ENCODE results near the gene S100PBP.

The S100PBP gene

DNA sequence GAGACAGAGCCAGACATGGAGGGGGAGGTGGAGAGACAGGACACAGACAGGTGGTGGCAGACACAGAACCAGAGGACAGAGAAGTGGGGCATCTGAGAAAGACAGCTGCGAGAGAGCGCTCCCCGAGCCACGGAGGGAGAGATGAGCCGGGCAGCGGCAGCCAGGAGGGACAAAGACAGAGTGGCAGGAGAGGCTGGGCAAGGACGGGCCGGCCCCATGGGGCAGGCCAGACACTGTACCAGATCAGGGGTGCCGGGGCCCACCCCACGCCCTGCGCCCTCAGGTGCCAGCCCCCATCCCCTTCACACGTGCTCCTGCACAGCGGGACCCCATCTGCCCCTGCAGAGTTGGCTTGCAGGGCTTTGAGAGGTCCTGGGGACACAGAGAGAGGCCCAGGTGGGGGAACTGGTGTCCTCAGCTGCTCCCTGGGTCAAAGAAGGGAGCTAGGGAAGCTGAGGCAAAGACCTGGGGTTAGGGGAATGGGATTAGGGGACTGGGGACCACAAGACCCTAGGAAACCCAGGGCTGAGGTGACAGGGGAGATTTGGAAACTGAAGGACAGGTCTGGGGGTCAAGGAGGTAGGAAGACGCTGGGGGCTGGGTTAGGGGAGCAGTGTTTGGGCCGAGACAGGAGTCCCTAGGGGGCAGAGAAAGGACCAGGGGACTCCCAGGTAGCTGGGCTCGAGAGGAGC is 52.6 kb downstream of the S100PBP start:
- H3K4me3 ChIP-seq (replicated peaks; ENCODE audit: low read depth, low read length), result no peak overlapping the region
- DNase-seq (ENCODE audit: extremely low read depth, low read depth), result no peak
- TF ChIP-seq, protein P1, sequence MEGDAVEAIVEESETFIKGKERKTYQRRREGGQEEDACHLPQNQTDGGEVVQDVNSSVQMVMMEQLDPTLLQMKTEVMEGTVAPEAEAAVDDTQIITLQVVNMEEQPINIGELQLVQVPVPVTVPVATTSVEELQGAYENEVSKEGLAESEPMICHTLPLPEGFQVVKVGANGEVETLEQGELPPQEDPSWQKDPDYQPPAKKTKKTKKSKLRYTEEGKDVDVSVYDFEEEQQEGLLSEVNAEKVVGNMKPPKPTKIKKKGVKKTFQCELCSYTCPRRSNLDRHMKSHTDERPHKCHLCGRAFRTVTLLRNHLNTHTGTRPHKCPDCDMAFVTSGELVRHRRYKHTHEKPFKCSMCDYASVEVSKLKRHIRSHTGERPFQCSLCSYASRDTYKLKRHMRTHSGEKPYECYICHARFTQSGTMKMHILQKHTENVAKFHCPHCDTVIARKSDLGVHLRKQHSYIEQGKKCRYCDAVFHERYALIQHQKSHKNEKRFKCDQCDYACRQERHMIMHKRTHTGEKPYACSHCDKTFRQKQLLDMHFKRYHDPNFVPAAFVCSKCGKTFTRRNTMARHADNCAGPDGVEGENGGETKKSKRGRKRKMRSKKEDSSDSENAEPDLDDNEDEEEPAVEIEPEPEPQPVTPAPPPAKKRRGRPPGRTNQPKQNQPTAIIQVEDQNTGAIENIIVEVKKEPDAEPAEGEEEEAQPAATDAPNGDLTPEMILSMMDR (IDR thresholded peaks at IDR 0.05; ENCODE audit: low read depth, low read length, missing control alignments), result no peak

DNA sequence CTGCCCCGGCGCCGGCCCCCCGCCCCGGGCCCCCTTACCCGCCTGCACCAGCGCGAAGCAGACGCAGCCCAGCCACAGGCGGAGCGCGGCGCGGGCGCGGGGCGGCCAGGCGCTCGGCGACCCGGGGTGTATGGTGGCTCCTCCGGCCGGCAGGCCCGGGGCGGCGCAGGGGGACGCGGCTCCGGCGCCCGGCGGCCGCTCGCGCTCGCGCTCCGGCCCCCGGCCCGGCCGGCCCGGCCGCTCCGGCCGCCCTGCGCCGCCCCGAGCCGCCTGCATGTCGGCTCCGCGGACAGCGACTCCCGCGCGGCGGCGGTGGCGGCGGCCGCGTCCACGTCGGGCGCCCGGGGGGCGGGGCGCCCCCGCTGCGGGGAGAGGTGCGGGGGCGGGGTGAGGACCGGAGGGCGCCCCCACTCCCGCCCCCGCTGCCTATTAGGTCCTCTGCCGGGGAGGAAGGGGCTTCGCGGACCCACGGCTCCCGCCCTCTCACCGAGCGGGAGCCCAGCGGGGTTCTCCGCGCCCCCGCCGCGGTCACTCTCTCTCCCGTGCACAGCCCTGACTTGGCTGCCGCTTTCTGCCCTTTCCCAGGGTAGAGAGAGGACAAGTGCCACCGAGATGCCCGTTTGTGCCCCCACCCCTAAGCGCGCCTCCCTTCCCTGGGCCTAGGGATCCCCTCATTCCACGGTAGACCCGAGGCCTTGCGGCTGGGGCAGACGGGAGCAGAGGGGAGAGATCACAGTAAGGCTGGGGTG is 53.3 kb downstream of the S100PBP start, which contains the start of gene FNDC5:
FNDC5 (minus strand) TSS at position 298 of the 749 bp plus-strand sequence.
- H3K4me3 ChIP-seq (replicated peaks; ENCODE audit: low read depth, low read length), result peak within 1 kb of the TSS; percentile 25
- TF ChIP-seq, protein P1 (IDR thresholded peaks at IDR 0.05; ENCODE audit: low read depth, low read length, missing control alignments), result no peak
- no peak for DNase-seq (ENCODE audit: extremely low read depth, low read depth)

DNA sequence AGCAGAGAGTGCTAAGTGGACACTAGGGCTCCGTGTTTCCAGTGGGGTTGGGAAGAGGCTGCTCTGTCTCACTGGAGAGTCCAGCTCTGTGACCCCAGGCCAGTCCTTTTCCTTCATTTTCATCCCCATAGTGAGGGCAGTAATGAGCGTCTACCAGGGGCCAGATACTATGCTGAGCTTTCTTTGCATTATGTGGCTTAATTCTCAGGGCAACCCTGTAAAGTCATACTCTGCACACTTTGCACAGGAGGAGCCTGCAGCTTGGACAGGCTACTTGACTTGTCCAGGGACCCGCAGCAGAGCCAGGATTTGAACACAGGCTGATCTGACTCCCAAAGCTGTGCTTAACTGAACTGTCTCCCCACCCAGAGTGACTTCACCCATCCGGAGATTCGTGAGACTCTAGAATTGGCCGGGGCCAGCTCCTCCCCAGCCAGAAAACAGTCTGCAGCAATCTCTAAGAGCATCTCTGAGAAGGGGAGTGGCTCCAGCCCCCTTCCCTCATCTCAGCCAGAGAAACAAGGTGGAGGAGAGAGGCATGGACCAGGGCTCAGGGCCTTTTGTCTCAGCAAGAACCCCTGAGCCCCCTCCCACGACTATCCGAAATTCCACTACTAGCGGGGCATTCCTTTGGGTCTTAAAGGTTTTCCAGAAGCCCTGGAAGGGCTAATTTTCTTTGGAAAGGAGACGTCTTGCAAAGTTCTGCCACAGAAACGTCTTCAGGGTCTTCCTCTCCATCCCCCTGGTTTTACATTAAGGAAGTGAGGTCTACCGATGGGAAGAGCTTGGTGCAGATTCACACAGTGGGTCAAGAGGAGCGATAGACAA is 54.1 kb downstream of the S100PBP start:
- TF ChIP-seq, protein P1 (IDR thresholded peaks at IDR 0.05; ENCODE audit: low read depth, low read length, missing control alignments), result no peak
- H3K4me3 ChIP-seq (replicated peaks; ENCODE audit: low read depth, low read length), result no peak overlapping the region
- no peak for DNase-seq (ENCODE audit: extremely low read depth, low read depth)

DNA sequence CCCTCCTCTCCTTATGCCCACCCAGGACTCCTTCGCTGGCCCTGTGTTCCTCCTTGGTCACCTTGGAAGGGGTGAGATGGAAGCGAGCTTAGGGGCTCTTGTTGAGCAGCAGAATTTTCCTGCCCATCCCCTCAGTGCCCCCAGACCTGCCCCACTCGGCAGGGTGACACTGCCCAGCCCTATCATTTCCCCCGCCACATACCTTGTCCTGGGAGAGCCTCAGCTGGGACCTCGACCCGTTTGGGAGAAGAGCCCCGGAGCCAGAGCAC is 54.7 kb downstream of the S100PBP start:
- H3K4me3 ChIP-seq (replicated peaks; ENCODE audit: low read depth, low read length), result no peak overlapping the region

DNA sequence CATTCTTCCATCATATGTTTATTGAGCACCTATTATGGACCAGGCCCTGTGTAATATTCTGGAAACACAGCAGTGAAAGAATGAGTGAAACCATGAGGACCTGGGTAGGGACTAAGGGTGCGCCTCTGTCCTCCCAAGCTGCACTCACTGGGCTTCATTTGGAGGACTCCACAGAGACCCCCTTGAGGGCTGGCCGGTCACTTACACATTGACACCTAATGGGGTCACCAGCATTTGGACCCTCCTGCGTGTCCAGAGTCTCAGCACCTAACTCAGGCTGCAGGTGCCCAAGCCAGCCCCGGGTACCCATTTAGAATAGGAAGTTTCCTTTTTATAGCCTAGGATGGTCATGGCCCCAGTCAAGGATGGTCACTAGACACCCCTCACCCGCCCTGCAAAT is 56.0 kb downstream of the S100PBP start:
- TF ChIP-seq, protein P1 (IDR thresholded peaks at IDR 0.05; ENCODE audit: low read depth, low read length, missing control alignments), result no peak
- no peak overlapping the region for H3K4me3 ChIP-seq (replicated peaks; ENCODE audit: low read depth, low read length)
- no peak for DNase-seq (ENCODE audit: extremely low read depth, low read depth)

More for the DNA sequence above, 54.7 kb downstream of the S100PBP start:
- TF ChIP-seq, protein P1 (IDR thresholded peaks at IDR 0.05; ENCODE audit: low read depth, low read length, missing control alignments), result no peak
- DNase-seq (ENCODE audit: extremely low read depth, low read depth), result no peak

DNA sequence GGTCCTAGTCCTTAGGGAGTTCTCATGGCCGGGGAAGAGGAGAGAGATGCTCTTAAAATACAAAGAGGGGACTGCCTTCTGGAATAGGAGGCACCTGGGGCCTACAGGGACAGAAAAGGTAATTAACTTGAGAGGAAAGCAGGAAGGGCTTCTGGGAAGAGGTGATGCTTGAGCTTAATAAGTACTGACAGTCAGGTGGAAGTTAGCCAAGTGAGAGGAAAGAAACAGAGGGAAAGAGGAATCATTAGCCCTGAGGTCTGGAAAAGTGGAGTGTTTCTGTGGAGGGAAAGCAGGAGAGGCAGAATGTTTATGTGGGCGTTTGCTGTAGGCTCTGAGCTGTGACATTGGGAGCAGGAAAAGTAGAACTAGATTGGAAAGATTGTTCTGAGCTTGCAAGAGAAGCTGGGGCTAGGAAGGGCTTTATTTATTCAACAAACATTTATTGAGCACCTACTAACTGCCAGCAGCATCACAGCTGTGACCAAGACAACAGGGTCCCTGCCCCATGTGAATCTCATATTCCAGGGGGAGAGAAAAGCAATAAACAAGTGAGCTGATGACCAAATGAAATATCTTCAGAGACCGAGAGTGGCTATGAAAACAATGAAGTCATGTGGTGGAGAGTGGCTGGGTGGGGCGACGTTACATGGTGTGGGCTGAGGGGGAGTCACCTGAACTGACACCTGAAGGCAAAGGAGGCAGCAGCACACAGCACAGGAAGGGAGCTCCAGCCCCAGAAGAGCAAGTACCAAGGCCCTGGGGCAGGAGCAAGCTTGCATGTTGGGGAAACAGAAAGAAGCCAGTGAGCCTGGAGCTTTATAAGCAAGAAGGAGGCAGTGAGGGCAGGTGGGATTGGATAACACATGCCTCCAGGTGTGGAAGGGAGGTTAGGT is 57.7 kb downstream of the S100PBP start:
- H3K4me3 ChIP-seq (replicated peaks; ENCODE audit: low read depth, low read length), result no peak overlapping the region
- no peak for DNase-seq (ENCODE audit: extremely low read depth, low read depth)
- TF ChIP-seq, protein P1 (IDR thresholded peaks at IDR 0.05; ENCODE audit: low read depth, low read length, missing control alignments), result no peak
